NCI-H2227 treated with DMSO at 0.1 percent for 48 hours (cell line): Measurements from ENCODE around the gene FOXRED2.

Experiments
- DNase-seq: peaks from one replicate; lab custom pipeline; 2025; lab: John Stamatoyannopoulos, UW

Gene FOXRED2

GRCh38 chr22:36449596-36450175 lies 57.2 kb downstream of the FOXRED2 start:
- no peak for DNase-seq

DNA sequence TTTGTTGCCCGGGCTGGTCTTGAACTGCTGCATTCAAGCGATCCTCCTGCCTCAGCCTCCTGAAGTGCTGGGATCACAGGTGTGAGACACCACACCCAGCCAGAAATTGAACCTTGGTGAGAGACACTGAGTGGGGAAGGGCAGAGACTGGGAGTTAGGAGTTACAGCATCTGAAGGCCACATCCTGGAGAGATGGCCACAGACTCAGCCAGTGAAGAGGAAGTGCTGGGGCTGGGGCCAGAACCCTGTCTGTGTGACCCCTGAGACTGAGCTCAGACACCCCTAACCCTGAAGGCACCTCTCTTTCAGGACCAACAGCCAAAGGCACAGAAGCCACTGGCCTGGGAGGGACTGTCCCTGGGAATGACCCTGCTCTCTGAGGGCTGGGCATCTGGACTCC lies 59.2 kb downstream of the FOXRED2 start:
- no peak for DNase-seq

- DNase-seq: no peak
Observed at GRCh38 chr22:36445158-36445668, 61.6 kb downstream of the FOXRED2 start.

DNA sequence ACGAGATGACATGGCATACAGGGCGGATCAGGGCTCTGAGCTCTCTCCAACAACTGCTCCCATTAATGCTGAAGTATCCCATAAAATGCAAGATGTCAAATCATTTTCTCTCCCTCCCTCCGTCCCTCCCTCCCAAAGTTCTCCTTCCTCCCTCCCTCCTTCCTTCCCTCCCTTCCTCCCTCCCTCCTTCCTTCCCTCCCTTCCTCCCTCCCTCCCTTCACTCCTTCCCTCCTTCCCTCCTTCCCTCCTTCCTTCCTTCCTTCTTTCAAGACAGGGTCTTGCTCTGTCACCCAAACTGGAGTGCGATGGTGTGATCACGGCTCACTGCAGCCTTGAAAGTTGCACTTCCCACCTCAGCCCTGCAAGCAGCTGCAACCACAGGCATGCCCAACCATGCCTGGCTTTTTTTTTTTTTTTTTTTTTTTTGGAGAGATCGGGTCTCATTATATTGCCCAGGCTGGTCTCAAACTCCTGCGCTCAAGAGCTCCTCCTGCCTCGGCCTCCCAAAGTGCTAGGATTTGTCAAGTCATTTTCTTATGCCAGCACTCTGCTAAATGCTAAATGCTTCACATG lies 63.6 kb downstream of the FOXRED2 start:
- DNase-seq: no peak

DNA sequence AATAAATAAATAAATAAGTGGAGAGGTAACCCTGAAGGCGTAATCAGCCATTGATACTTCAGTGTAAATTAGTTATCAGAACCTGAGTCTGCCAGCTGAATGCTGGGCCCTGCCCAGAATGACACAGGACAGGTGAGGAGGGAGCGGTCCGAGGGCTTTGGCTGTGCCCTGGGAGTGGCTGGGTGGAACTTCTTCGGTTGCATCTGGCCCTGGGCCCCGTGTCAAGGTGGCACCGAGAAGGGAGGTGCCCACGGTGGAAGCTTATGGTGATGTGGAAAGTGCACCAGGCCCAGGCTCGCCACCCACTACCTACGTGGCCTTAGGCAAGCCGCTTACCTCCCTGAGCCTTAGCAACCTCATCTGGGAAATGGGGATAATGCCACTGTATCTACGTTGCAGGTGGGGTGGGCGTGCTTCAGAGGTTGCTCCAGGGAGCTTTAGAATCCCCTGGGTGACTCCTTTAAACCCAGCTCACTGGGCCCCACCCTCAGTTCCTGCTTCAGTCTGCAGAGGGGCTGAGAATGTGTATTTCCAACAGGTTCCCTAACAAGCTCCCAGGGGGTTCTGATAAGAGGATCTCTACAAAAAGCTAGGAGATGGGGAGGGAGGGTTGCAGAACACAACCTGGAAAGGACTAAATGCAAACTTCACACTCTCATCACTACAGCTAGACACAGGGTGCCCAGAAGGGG lies 64.2 kb downstream of the FOXRED2 start:
- DNase-seq: no peak

DNA sequence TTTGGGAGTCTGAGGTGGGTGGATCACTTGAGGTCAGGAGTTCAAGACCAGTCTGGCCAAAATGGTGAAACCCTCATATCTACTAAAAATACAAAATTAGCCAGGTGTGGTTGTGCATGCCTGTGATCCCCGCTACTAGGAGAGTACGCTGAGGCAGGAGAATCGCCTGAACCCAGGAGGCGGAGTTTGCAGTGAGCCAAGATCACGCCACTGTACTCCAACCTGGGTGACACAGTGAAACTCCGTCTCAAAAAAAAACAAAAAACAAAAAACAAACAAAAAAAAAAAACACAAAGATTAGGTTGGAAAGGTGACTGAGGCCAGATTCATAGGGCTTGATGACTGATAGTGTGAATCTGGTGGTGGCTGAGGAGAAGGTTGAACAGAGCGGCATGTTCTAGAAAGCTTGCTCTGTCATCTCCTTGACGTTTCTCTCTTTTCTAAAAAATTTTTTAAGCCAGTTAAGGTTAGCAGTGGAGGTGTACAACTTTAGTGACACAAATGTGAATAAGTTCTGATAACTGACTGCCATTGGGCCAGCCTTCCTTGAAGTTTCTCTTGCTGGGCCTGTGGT lies 66.3 kb downstream of the FOXRED2 start:
- DNase-seq: no peak

DNA sequence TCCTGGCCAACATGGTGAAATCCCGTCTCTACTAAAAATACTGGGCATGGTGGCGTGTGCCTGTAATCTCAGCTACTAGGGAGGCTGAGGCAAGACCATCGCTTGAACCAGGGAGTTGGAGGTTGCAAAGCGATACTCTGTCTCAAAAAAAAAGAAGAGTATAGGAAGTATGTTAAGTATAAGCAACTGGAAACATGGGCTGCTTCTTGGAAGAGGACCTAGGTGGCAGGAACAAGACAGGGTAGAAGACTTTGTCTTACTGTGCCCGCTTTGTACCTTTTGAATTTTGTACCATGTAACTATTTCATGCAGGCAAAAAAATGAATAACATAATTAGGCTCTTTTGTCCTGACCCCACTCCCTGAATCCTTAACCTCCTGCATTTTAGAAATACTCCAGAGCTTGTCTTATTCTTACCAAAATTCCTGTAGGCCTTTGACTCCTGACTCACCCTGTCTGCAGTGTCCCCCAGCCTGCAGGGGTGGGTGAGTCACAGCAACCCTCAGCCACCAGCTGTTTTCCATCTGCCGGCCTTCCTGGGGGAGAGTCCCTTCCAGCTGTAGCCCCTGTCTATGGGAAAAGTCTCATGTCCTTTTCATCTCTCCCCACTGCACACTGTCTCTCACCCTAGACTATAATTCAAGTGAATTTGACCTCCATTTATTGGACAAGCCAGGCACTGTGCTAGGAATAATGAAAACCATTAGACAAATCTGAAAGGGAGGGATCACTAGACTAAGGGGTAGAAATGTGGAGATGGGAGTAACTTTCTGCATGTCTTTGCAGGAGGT lies 67.2 kb downstream of the FOXRED2 start:
- no peak for DNase-seq
